Stimulated activated CD4-positive, alpha-beta T cell treated with anti-CD3 and anti-CD28 coated beads, Interleukin-1b, Interleukin-23, amount 100 ng/mL, for 48 hours (primary cell): ENCODE data around the gene PRSS48.
A peak's percentile ranks its signal among the peaks of the same experiment; 100 is the strongest.
"Not testable (repeated sequence)": the region's sequence is repeated elsewhere in the genome, so short reads cannot be mapped to it uniquely, and the experiment has no call there.

Experiments
- DNase-seq: peaks from one replicate; pipeline ENCODE4 v3.0.0-alpha.2; 2020

Gene PRSS48, protein sequence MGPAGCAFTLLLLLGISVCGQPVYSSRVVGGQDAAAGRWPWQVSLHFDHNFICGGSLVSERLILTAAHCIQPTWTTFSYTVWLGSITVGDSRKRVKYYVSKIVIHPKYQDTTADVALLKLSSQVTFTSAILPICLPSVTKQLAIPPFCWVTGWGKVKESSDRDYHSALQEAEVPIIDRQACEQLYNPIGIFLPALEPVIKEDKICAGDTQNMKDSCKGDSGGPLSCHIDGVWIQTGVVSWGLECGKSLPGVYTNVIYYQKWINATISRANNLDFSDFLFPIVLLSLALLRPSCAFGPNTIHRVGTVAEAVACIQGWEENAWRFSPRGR

GRCh38 chr4:151276787-151277562 is at the start of gene PRSS48:
Gene PRSS48 (plus strand): TSS chr4:151277161. CDS start chr4:151277173, 12 bp downstream.
- peak; percentile 51 for DNase-seq

DNA sequence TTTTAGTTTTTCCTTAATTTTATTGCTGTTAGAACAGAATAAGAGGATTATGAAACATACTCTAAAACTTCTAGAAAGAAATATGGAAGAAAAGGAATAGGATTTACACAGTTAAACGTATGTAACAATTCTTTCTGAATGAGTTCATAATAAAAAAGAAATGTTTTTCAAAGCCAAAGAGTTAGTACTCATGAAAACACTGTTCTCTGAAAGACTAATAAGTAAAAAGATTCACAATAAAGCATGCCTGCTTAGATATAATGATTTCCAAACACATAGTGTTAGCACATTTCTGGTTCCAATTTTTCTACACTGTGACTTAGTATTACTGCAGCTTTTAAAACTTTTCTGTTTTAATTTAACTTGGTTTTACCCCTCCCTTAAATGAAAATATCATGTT is 49.8 kb upstream of the PRSS48 start:
- DNase-seq, result no peak

- no peak for DNase-seq
Observed at GRCh38 chr4:151227731-151228130, 49.2 kb upstream of the PRSS48 start.

- DNase-seq, result no peak
Observed at GRCh38 chr4:151228189-151229119, 48.5 kb upstream of the PRSS48 start.

- no peak for DNase-seq
Observed at GRCh38 chr4:151231915-151232595, 44.9 kb upstream of the PRSS48 start.

- DNase-seq, result no peak
Observed at GRCh38 chr4:151233600-151233999, 43.4 kb upstream of the PRSS48 start.

DNA sequence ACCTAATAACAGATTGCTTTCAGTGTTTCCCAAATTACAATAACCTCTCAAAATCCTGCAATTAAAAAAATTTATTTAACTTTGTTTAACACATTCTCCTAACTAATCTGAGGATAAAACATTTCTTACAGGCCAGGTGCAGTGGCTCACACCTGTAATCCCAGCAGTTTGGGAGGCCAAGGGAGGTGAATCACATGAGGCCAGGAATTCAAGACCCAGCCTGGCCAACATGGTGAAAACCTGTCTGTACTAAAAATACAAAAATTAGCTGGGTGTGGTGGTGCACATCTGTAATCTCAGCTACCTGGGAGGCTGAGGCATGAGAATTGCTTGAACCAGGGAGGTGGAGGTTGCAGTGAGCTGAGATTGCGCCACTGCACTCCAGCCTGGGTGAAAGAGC is 41.6 kb upstream of the PRSS48 start:
- DNase-seq, result not testable (repeated sequence)

- DNase-seq, result no peak
Observed at GRCh38 chr4:151236036-151236435, 40.9 kb upstream of the PRSS48 start.

DNA sequence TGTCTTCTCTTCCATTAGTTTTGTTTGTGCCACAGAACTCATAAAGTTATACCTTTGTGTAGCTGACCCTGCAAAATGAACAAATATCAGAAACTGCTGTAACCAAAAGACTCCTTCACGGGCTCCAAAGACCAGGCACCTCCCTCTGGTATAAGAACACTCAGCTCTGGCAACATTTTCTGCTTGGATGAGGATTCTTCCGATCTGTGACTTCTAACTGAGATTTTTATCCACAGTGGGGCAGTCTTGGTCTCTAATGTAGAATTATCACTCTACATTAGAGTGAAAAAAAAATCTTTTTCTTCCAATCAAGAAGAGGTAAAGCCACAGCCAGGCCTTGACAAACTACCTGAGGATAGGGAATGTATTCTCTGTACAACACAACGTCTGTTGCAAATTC is 38.5 kb upstream of the PRSS48 start:
- no peak for DNase-seq

- no peak for DNase-seq
Observed at GRCh38 chr4:151239608-151240007, 37.4 kb upstream of the PRSS48 start.

GRCh38 chr4:151242305-151242704 is 34.7 kb upstream of the PRSS48 start:
- no peak for DNase-seq

DNA sequence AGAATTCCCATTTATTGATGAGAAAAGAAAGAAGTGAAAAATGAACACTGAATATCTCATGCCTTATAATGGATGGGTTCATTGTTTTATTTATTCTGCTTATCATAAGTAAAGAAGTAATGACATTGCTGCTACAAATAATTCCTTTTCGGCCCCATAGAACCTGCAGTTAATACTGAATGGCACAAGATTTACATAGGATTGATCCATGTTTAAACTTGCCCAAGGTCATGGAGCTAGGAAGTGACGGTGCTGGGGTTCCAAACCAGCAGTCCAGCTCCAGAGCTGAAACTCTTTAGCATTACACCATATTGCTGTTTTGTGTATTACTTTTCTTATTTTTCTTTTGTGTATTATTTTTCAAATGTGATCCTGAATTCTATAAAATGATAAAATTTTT is 30.2 kb upstream of the PRSS48 start:
- no peak for DNase-seq

DNA sequence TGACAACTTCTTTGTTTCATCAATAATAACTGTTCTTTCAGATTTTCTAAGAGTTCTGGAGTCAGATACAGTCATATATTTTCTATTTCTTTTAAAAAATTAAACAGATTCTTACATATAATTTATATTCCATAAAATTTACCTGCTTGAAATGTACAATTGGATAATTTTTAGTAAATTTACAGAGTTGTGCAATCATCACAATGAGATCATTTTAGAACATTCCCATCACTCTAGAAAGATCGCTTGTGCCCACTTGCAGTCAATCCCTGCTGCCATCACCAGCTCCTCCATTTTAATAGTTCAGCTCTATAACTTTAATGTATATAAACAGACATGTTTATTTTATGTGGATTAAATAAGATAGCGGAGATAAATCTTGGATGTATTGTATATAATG is 29.6 kb upstream of the PRSS48 start:
- no peak for DNase-seq

- DNase-seq, result no peak
Observed at GRCh38 chr4:151248519-151248918, 28.4 kb upstream of the PRSS48 start.

DNA sequence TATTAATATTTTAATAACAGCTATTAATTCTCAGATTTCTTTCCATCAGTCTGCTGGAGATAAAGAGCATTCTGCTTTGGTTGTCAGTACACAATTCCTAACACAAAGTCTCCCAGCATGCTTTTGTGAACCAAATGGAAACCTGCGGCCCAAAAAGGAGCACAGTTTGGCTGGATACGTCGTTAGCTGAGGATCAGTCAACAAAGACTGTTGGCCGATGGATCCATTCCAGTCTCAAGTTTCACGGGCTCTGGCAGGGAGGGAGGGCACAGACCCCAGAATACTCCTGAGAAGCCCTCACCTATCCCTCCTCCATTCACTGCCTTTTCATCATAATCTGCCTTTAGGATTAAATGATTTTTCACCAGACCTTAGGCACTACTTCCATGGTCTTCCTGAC is 26.3 kb upstream of the PRSS48 start:
- DNase-seq, result no peak

- no peak for DNase-seq
Observed at GRCh38 chr4:151251603-151252304, 25.2 kb upstream of the PRSS48 start.

DNA sequence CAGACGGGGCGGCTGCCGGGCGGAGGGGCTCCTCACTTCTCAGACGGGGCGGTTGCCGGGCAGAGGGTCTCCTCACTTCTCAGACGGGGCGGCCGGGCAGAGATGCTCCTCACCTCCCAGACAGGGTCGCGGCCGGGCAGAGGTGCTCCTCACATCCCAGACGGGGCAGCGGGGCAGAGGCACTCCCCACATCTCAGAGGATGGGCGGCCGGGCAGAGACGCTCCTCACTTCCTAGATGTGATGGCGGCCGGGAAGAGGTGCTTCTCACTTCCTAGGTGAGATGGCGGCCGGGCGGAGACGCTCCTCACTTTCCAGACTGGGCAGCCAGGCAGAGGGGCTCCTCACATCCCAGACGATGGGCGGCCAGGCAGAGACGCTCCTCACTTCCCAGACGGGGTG is 21.7 kb upstream of the PRSS48 start:
- not testable (repeated sequence) for DNase-seq

DNA sequence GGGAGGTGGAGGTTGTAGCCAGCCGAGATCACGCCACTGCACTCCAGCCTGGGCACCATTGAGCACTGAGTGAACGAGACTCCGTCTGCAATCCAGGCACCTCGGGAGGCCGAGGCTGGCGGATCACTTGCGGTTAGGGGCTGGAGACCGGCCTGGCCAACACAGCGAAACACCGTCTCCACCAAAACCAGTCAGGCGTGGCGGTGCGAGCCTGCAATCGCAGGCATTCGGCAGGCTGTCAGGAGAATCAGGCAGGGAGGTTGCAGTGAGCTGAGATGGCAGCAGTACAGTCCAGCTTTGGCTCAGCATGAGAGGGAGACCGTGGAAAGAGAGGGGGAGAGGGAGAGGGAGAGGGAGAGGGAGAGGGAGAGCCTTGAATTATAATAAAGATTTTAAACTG is 21.3 kb upstream of the PRSS48 start:
- DNase-seq, result not testable (repeated sequence)

- no peak for DNase-seq
Observed at GRCh38 chr4:151256134-151256533, 20.8 kb upstream of the PRSS48 start.

DNA sequence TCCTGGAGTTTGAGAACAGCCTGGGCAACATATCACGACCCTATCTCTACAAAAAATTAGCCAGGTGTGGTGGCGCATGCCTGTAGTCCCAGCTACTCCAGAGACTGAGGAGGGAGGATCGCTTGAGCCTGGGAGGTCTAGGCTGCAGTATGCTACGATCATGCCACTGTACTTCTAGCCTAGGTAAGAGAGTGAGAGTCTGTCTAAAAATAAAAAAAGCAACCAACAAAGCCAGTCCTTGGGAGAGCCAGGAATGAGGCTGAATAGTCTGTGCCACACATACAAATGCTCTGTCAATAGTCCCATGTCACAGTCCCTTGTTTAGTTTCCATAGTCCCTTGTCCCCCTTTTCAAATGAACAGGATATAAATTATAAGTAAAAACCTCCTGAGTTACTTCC is 19.3 kb upstream of the PRSS48 start:
- DNase-seq, result no peak

DNA sequence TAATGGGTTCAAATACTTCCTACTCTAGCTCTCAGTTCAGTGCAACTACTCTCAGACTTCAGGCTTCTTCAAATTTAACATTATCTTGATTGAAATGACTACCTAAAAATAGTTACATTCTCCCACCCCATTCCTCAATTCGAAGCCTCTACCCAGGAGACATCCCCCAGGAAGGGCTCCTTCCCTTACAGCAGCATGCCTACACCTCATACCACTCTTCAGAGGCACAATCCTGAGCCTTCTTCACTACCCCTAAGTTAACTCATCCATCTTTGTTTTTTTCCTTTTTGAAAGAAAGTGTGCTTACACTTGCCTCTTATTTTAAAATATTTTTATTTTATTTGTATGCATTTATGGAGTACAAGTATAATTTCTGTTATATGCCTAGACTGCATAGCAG is 17.2 kb upstream of the PRSS48 start:
- no peak for DNase-seq

- no peak for DNase-seq
Observed at GRCh38 chr4:151260526-151260925, 16.4 kb upstream of the PRSS48 start.
